NCI-H748 (cell line): Measurements from ENCODE around the gene SMIM34.
"Not testable (repeated sequence)": the region's sequence is repeated elsewhere in the genome, so short reads cannot be mapped to it uniquely, and the experiment has no call there.

Source experiments
- DNase-seq: peaks from one replicate; lab custom pipeline; 2025; ENCODE audit not compliant: unreplicated experiment; lab: John Stamatoyannopoulos, UW

Gene SMIM34, protein sequence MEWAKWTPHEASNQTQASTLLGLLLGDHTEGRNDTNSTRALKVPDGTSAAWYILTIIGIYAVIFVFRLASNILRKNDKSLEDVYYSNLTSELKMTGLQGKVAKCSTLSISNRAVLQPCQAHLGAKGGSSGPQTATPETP

DNA sequence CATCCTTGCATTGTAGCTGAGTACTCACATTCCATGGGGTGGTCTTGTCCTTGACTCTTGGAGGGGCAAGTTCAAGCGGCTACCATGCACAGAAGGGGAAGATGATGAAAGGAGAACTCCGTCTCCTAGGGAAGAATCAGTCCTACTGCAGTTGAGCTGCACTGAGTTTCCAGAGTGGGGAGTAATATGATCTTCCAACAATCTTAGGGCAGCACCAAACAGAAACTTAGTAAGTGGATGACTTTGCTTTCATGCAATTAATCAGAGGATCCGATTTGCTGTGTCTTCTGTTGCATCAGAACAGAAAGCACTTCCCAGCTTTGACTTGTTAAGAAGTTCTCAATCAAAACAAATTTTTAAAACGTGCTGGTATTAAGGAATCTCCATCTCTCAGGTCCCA lies at the start of gene SMIM34:
TSS of gene SMIM34 (minus strand) at position 147 of the 400 bp plus-strand sequence. CDS start at position 35, 112 bp downstream.
- not testable (repeated sequence) for DNase-seq

DNA sequence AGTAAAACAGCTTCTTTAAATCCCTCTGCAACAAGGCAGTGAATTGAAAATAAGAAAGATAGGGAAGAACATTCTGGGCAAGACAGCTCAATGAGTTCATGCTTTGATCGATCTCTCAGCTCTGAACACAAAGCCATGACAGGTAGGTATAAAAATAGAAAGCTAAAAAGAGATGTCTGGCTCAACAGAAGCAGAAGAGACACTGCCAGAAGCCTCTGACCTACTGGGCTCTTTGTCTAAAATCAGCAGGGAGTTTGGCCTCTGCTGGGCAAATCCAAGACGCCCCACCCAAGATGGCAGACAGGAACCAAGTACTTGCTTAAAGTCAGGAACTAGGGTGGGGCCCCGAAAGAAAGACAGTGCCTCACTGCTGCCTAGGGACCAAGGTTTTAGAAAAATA lies 43.6 kb upstream of the SMIM34 start:
- DNase-seq, result not testable (repeated sequence)

DNA sequence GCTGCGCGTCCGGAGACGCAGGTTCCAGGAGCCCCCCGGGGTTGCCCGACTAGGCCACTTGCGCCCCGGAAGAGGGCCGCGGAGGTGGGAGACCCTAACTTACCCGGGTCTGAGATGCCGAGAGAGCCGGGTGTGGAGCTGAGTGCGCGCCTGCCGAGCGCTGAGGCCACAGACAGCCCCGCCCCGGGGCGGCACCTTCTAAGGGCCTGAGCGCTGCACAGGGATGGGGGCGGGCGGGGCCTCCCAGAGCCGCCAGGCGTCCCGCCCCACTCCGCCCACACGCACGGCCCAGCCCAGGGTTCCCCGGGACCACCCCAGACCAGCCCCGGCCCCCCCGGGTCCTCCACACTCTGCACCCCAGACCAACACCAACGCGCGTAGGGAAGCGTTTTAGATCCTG lies 35.7 kb upstream of the SMIM34 start:
- DNase-seq, result not testable (repeated sequence)

DNA sequence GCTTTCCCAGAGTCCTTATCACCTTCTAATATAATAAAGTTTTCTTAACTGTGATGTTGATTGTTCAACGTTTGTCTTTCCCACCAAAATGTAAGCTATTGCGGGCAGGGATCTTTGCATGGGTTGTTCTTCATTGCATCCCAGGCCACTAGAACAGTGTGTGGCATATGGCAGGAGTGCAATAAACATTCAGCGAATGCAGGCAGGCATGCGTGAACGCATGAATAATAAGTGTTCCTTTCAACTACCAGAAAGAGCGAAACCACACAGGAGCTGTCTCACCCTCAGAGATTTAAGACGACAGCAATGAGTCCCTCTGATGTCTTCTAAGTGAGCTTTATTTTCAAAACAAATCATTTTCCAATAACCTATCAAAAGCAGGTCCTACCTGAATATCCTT lies 34.5 kb upstream of the SMIM34 start:
- DNase-seq, result not testable (repeated sequence)

DNA sequence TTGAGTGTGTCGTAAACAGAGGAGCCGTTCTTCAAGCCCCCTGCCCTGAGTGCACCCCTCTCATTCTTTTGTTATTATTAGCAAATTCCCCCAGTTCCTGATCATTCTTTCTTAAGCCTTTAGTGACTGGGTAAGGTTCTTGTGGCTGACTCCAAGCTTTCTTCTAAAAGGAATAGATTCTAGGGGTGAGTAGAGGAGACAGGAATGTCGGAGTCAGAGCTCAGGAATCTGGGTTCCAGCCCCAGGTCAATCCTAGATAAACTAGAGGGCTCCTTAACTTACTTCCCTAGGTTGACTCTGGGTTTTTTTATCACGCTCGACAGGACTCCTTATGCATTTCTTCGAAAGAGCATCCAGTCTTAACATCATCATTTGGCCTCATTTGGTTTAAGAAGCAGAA lies 32.4 kb upstream of the SMIM34 start:
- not testable (repeated sequence) for DNase-seq

DNA sequence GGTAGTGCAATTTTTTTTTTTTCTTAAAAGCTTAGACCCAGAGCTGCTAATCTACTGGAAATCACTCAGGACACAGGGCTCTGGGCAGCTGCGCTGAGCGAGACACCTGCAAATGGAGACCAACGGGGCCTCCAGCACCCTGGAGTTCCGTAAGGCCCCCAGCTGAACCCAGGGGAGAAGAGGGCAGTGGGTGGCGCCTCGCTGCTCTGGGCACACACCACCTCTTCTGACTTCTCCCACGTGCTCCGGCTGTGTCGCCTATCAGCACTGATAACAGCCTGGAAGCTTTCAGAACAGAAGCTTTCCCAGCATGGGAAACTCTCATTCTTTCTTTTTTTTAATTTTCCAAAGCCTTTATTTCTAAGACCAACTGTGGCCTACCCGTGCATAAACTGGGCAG lies 31.9 kb upstream of the SMIM34 start:
- DNase-seq, result not testable (repeated sequence)

DNA sequence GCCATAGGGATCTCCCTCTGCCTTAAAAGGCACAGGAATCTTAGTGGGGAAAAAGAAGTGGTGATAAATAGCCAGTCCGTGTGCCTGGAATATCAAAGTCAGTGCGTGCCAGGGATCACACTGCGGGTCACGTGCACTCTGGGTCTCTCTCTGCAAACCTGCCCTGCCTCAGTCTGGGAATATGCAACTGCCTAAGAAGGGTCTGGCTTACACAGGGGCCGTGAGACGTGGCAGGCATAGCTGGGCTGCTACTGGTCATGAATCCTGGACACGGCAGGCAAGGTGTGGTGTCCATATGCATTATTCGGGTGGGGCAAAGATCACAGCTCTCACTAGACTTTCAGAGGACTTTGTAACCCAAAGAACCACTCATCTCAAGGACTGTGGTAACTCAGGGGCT lies 23.3 kb upstream of the SMIM34 start:
- DNase-seq, result not testable (repeated sequence)

DNA sequence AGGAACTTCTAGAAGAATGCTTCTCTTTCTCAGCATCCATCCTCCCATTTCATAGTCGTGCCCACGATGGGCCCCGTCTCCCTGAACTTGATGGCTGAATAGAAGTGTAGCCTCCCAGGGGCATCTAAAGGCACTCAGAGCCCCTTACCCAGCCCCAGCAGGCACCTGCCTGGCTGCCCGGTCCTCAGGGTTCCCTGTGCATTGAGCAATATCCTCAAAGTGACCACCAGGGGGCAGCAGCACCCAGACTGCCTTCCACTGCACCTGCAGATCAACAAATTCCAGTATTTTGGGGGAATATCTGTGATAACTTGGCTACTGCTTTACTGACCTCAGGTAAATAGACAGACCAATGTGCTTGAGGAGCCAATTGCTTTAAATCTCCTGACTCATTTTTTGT lies 19.7 kb upstream of the SMIM34 start:
- DNase-seq, result not testable (repeated sequence)

DNA sequence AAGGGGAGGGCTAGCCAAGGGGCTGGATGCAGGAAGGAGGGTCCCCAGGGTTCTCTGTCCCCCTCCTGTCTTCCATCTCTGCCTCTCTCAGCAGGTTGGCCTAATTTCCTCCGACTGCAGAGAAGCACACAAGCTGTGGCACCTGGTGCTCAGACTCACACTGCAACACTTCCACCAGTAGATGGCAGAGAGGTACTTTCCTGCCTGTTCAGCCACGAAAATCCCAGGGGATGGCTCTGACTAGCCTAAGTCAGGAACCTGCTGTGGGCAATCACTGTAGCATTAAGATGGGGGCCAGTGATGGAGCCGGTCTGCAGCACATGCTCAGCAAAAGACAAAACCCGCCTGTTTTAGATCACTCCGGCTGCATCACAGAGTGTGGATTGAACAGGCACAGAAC lies 6.0 kb upstream of the SMIM34 start:
- not testable (repeated sequence) for DNase-seq

DNA sequence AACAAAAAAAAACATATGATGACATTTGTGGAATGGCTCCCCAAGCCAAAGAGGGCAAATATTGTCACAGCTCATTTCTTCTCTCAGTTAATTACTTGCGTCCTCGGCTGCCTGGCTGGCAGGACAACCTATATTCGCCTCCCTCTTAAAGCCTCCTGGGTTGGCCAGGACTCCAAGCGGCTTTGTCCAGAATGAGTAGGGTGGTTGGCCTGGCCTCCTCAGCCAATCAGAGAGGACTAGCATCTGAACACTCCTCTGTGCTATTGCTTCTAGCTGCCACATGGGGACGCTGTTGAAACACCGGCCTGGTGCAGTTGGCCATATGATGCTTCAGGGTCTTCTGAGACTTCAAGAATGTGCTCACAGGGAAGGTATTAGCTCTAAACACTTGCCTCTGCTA lies 4.7 kb upstream of the SMIM34 start:
- DNase-seq, result not testable (repeated sequence)

DNA sequence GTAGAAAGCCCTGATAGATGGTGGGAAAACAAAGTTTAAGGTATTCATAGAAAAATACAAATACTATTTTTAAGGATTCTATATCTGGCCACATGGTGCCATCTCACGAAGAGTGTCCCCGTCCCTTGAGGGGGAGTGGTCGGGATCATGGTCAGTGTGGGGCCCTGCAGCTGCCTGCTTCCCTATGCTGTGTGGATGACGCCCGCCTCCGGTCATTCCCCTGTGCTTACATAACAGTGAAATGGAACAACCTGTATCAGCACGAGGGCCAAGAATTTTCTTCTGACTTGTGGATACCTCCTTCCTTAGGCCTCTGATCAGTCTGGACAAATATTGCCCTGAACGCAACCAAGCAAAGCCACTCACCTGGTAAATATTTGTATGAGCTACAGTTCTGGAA lies 3.6 kb upstream of the SMIM34 start:
- not testable (repeated sequence) for DNase-seq

DNA sequence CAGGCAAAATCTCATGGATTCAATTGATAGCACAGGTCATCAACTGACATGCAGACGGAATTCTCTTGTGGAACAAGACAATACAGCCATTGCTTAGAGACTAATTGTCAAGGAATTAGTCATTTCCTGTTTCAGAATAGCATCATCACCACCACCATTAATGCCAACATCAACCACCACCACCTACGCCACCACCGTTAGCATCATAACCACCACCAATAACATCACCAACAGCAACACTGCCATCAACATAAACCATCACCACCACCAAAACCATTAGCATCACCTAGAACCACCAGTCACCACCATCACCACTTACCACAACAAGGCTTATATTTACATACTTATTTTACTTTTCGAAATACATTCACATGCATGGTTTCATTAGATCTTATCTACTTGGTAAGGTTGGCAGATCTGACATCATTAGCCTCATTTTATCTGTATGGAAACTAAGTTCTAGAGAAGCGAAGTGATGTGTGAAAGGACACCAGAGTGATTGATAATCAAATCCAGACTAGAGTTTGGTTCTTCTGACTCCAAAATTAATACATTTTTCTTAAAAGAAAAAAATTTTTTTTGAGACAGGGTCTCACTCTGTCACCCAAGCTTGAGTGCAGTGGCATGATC lies 6.2 kb downstream of the SMIM34 start:
- DNase-seq, result not testable (repeated sequence)

DNA sequence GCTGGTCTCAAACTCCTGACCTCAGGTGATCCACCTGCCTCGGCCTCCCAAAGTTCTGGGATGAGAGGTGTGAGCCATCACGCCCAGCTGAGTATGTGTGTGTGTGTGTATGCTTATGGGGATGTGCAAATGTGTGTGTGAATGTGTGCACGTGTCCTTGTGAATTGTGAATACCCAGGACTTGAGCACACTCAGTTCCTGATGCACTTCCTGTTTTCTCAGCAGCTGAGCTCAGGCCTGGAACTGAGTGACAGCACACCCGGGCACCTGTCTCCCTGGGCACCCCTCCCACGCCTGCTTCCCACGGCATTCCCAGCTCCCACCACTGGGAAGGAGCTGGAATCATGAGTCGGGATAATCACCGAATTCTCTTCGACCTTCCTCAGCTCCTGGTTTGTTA lies 16.5 kb downstream of the SMIM34 start:
- not testable (repeated sequence) for DNase-seq

DNA sequence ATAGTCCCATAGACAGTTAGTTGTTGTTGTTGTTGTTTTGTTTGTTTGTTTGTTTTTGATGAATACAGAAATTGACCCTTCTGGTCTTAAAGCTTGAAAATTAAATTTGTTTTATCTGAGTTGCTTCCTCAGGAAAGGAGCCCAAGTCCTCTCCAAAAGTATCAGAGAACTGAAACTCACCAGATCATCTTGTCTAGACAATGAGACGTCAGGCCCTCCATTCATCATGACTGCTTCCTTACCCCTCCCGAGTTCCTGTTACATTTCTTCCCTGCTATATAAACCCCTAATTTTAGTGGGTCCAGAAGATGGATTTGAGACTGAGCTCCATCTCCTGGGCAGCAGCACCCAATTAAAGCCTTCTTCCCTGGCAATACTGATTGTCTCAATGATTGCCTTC lies 17.1 kb downstream of the SMIM34 start:
- not testable (repeated sequence) for DNase-seq

DNA sequence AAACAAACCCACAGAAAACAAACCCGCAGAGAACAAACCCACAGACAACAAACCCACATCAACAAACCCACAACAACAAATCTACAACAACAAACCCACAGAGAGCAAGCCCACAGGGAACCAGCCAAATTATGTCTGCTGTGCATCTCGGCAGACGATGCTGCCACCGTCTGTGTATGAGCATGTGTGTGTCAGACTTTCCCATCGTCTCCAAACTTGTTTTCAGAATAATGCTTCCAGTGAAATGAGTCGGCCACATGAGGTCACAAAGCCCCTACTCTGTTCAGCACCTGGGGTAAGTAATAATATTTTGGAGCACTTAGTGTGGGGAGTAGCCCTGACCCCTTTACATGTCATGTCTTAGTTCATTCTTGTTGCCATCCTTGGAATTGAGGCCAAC lies 17.6 kb downstream of the SMIM34 start:
- not testable (repeated sequence) for DNase-seq

DNA sequence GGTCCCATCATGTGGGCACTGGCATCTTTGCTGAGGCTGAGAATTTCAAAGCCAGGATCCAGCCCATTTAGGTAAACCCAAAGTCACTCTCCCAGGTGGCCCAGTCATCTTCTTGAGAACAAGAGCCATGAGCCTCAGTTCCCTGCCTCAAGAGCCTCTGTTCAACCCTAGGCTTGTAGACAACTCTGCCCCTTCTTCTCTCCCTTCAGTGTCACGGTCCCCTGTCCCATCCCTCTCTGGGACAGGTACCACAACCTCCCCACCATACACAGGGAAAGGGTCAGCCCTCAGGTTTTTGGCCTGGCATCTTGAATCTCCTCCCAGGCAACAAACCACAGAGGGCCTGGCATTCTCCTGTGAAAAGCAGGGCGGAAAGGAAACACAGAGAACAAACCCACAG lies 18.1 kb downstream of the SMIM34 start:
- DNase-seq, result not testable (repeated sequence)

DNA sequence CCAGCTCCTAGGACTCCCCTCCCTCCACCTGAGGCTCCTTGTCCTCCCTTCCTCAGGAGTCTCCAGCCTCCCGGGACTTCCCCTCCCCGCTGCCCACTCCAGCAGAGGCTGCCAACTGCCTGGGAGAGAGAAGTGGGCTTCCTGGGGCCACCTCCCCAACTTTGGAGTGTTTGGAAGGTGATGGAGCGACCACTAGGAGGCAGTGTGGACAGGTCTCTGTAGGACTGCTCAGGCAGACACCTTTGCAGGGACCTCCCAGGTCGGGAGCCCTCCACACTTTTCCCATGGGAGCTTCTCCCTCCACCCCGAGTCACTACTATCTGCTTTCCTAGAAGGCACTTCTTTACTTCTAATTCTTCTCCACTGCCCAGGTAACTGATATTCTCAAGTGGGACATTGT lies 19.0 kb downstream of the SMIM34 start:
- DNase-seq, result not testable (repeated sequence)

DNA sequence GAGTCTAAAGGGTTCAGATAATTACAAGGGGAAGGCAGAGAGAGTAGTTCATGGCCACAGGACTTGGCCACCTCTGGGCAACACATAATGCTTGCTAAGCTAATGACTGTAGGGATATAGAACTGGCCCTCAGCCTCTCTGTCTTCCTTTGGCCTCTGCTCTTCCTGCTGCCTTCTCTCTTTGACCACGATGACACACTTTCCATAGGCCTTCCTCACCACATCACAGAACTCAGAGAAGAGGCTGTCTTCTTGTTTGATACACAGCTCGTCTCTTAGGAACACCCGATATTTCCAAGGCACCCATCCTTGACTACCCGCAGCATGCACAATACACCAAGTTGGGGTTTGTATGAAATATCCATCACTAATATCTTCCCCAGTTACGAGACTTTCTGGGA lies 23.2 kb downstream of the SMIM34 start:
- DNase-seq, result not testable (repeated sequence)

DNA sequence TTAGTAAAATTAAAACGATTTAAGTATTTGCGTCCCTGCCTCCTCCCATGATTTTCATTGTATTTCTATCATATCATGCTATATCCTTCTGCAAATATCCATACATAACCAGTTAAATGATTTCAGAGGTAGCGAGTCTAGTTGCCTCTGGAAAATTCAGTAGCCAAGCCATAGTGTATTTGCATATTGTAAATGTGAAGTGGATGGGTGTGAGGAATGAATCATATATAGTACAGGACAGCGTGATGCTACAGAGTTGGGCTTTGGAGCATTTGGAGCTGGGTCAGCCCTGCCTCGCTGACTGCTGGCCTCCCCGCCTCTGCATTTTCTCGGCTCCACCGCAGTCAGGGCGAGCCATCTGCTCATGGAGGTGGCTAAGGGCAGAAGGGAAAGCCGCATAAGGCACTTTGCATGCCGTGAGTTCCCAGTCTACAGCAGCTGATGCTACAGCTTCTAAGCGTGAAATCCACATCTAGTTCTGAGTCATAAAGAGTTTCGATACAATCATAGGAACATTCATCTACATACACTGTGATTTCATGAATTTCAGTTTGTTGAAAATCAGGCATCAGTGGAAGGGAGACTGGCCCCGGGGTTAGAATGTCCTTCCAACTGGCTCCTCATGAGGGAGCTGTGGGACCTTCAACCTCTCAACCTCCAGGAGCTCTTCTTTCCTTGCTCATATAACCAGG lies 39.9 kb downstream of the SMIM34 start:
- DNase-seq, result not testable (repeated sequence)

DNA sequence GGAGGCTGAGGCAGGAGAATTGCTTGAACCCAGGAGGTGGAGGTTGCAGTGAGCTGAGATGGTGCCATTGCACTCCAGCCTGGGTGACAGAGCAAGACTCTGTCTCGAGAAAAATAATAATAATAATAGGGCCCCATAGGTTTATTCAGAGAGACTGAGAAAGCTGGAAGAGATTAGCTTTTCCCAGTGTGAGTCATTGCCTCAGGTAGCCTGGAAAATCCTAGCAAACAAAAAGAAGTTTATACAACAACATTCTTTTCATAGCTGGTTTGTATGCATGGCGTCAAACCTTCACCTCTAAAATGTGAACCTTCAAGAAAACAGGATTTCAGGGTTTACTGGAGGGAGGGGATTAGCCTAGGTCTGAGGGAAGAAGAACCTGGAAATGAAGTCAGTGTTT lies 40.6 kb downstream of the SMIM34 start:
- DNase-seq, result not testable (repeated sequence)

DNA sequence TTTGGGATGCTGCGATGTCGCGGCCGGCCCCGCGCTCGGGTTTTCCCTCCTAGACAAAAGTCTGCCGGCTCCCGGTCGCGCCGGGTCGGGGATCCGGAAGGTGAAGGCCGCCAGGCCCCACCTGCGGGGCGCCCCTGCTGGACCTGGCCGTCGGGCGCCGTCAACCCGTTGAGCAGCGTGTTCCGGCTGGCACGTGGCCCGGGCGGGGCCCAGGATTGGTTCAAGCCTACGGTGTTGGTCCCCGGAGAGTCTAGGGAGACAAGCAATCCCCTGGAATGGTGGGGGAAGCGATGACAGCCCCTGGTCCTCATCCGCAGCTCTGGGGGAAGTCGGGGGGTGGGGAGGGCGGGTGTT lies 48.2 kb downstream of the SMIM34 start:
- not testable (repeated sequence) for DNase-seq

DNA sequence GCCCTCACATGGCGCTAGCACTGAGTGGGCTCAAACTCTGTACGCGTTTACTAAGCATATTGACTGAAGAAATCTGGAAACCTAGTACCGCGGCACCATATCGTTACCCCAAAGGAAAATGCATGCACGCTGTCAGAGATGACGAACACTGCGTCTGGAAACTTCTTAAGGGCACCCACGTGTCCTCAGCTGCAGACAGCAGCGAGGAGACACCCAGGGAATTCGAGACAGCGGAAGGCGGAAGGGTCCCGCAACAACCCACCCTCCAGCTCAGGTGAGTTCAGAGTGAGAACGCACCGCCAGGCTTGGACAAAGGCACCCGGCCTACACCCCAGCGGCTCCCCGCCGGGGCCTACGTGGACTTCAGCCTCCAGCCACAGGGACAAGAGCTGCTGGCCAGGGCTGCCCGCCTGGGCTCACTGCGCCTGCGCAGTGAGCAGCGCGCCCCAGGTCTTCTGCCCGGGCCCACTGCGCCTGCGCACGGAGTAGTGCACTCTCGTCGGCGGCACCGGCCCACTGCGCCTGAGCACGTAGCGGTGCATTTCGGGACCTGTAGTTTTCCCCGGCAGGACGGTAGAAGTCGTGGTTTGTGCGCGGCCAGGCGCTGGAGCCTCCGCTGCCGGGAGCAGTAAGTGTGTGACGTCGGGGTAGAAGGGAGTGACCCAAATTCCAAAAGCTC lies 48.7 kb downstream of the SMIM34 start, which contains the start of gene SMIM11:
TSS of gene SMIM11 (plus strand) at position 568 of the 679 bp plus-strand sequence. CDS start 3,998 bp downstream, outside the sequence.
- DNase-seq, result not testable (repeated sequence)
